ENCODE data around the gene LRRC1. TPM values are rescaled to one million over a fixed set of nuclear protein-coding genes. Genes with fewer than 3 reads are reported as not detected.

LRRC1 gene
- total RNA-seq, 1 donor from 2014 or later, result 14.3 TPM

DNA sequence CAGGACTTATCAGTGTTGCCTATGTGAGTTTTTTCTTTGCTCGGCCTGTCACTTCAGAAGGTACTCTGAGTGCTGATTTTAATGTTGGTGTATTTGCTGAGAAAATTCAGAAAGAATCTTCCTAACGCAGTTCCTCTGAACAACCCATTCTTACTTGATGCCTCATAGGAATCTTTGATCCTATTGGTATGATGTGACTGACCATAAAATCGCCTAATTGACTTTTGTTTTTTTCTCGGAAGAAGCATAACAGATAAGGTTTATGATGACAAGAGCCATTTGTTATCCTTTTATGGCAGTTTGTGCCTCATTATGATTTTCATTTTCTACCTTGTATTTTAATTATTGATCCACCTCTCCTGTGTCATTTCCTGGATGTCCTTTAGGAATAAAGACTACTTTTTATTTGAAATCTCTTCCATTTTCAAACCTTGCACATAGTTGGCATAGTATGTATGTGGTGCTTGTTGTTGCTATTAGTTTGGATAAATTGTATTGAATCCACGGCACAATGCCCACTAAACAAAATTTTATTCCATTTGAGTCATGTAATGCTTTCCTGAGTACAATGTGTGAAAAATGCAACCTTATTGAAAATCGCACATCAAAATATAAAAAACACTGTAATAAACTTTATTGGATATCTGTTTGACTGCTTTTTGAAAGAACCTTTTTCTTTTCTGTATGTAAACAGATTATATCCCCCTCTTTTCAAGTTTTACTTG lies 37.3 kb downstream of the LRRC1 start:
- no peak overlapping the region for H3K4me2 ChIP-seq (ENCODE audit: low read length)
- H3K4me3 Mint-ChIP-seq (ENCODE audit: unreplicated experiment), result no peak overlapping the region
- H3K4me3 ChIP-seq (ENCODE audit: insufficient read depth, low read depth, low read length), result no peak overlapping the region
- no peak overlapping the region for H2AFZ ChIP-seq (ENCODE audit: low read depth, low read length)
- no peaks in the 10 kb centered on the region for H3K79me2 ChIP-seq (ENCODE audit: insufficient read depth, low read length)
- no peaks in the 10 kb centered on the region for H3K9me3 Mint-ChIP-seq (ENCODE audit: unreplicated experiment)
- H3K27ac ChIP-seq (ENCODE audit: low read depth, low read length), result no peak overlapping the region
- no peaks in the 10 kb centered on the region for H3K27me3 Mint-ChIP-seq (ENCODE audit: low read depth, unreplicated experiment)
- H3K27ac Mint-ChIP-seq (ENCODE audit: unreplicated experiment), result no peak overlapping the region
- TF ChIP-seq, protein P1, sequence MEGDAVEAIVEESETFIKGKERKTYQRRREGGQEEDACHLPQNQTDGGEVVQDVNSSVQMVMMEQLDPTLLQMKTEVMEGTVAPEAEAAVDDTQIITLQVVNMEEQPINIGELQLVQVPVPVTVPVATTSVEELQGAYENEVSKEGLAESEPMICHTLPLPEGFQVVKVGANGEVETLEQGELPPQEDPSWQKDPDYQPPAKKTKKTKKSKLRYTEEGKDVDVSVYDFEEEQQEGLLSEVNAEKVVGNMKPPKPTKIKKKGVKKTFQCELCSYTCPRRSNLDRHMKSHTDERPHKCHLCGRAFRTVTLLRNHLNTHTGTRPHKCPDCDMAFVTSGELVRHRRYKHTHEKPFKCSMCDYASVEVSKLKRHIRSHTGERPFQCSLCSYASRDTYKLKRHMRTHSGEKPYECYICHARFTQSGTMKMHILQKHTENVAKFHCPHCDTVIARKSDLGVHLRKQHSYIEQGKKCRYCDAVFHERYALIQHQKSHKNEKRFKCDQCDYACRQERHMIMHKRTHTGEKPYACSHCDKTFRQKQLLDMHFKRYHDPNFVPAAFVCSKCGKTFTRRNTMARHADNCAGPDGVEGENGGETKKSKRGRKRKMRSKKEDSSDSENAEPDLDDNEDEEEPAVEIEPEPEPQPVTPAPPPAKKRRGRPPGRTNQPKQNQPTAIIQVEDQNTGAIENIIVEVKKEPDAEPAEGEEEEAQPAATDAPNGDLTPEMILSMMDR (IDR thresholded peaks at IDR 0.05; ENCODE audit: insufficient read depth, low read depth, low read length), result no peak
- no peak for TF ChIP-seq EZH2 (IDR thresholded peaks at IDR 0.05; ENCODE audit: insufficient read depth, low read length)
- FAIRE-seq (peak; percentile 34), DNase-seq (ENCODE audit: low read depth) (peak; percentile 29)
- no peak overlapping the region for H3K9ac ChIP-seq (ENCODE audit: low read length)
- H3K27me3 ChIP-seq (ENCODE audit: insufficient read depth, low read length), result no peaks in the 10 kb centered on the region
- peaks cover 16% of the 10 kb centered on the region for H4K20me1 ChIP-seq (ENCODE audit: insufficient read depth, low read length)
- H3K4me1 ChIP-seq (ENCODE audit: insufficient read depth, low read length), result no peaks in the 10 kb centered on the region
- H3K36me3 ChIP-seq (ENCODE audit: insufficient read depth, low read length), result no peaks in the 10 kb centered on the region
- no peaks in the 10 kb centered on the region for H3K9me3 ChIP-seq (ENCODE audit: insufficient read depth, low read depth, low read length)
- peaks cover 42% of the 10 kb centered on the region for H3K4me1 Mint-ChIP-seq (ENCODE audit: low read depth, unreplicated experiment)
- no peaks in the 10 kb centered on the region for H3K36me3 Mint-ChIP-seq (ENCODE audit: low read depth, unreplicated experiment)

DNA sequence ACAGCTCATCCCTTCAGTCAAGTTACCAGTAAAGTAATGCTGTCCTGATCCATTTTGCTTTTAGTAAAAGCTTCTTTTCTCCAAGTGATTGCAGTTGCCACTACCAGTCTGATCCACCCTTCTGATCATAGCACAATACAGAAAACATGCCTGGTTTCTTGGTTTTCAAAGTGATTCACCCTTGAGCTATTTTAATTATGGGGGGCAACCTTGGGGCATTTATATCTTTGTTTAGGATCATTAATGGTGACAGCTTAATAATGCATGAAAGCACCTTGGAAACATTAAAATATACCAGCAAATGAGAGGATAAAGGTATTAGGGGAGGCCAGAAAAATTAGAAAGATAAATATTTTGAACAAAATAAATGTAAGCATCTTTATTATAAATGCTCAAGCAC lies 38.4 kb downstream of the LRRC1 start:
- Mint-ChIP-seq H3K27me3 (ENCODE audit: low read depth, unreplicated experiment) (no peaks in the 10 kb centered on the region), H3K27ac (ENCODE audit: unreplicated experiment) (peak overlapping the region; percentile 70), H3K4me1 (ENCODE audit: low read depth, unreplicated experiment) (peaks cover 40% of the 10 kb centered on the region), H3K9me3 (ENCODE audit: unreplicated experiment) (no peaks in the 10 kb centered on the region), H3K4me3 (ENCODE audit: unreplicated experiment) (no peak overlapping the region), H3K36me3 (ENCODE audit: low read depth, unreplicated experiment) (no peaks in the 10 kb centered on the region)
- Histone ChIP-seq H3K79me2 (ENCODE audit: insufficient read depth, low read length) (no peaks in the 10 kb centered on the region), H3K4me3 (ENCODE audit: insufficient read depth, low read depth, low read length) (no peak overlapping the region), H4K20me1 (ENCODE audit: insufficient read depth, low read length) (peaks cover 16% of the 10 kb centered on the region), H3K4me2 (ENCODE audit: low read length) (no peak overlapping the region), H3K27me3 (ENCODE audit: insufficient read depth, low read length) (no peaks in the 10 kb centered on the region), H3K27ac (ENCODE audit: low read depth, low read length) (no peak overlapping the region), H3K9ac (ENCODE audit: low read length) (no peak overlapping the region), H2AFZ (ENCODE audit: low read depth, low read length) (no peak overlapping the region), H3K9me3 (ENCODE audit: insufficient read depth, low read depth, low read length) (no peaks in the 10 kb centered on the region), H3K4me1 (ENCODE audit: insufficient read depth, low read length) (no peaks in the 10 kb centered on the region), H3K36me3 (ENCODE audit: insufficient read depth, low read length) (no peaks in the 10 kb centered on the region)
- TF ChIP-seq, protein P1 (IDR thresholded peaks at IDR 0.05; ENCODE audit: insufficient read depth, low read depth, low read length), result no peak
- FAIRE-seq (no peak), DNase-seq (ENCODE audit: low read depth) (no peak)

DNA sequence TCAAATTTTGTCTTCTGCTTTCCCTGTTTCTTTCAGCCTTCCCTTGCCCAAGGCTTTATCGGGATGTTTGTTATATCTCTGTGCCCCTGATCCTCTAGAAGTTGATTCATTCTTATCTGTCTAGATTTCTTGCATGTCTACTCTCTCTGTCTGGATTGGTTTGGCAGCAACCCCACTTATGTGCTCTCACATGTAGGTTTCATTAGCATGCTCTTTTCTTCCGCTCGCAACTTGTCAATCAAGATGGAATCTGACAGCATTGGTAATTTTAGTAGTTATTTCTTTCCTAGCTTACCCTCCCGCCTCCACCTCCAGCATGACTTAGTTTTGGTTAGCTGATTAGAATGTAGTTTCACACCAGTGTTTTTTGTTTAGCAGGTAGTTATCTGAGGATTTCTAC lies 39.3 kb downstream of the LRRC1 start:
- Mint-ChIP-seq H3K4me3 (ENCODE audit: unreplicated experiment) (no peak overlapping the region), H3K27me3 (ENCODE audit: low read depth, unreplicated experiment) (no peaks in the 10 kb centered on the region), H3K36me3 (ENCODE audit: low read depth, unreplicated experiment) (no peaks in the 10 kb centered on the region), H3K9me3 (ENCODE audit: unreplicated experiment) (no peaks in the 10 kb centered on the region), H3K4me1 (ENCODE audit: low read depth, unreplicated experiment) (peaks cover 42% of the 10 kb centered on the region), H3K27ac (ENCODE audit: unreplicated experiment) (no peak overlapping the region)
- TF ChIP-seq, protein P1 (IDR thresholded peaks at IDR 0.05; ENCODE audit: insufficient read depth, low read depth, low read length), result no peak
- no peak for TF ChIP-seq EZH2 (IDR thresholded peaks at IDR 0.05; ENCODE audit: insufficient read depth, low read length)
- FAIRE-seq, result no peak
- H3K4me3 ChIP-seq (ENCODE audit: insufficient read depth, low read depth, low read length), result no peak overlapping the region
- H4K20me1 ChIP-seq (ENCODE audit: insufficient read depth, low read length), result peaks cover 13% of the 10 kb centered on the region
- no peaks in the 10 kb centered on the region for H3K27me3 ChIP-seq (ENCODE audit: insufficient read depth, low read length)
- no peak overlapping the region for H3K9ac ChIP-seq (ENCODE audit: low read length)
- no peaks in the 10 kb centered on the region for H3K36me3 ChIP-seq (ENCODE audit: insufficient read depth, low read length)
- no peak overlapping the region for H3K27ac ChIP-seq (ENCODE audit: low read depth, low read length)
- no peaks in the 10 kb centered on the region for H3K79me2 ChIP-seq (ENCODE audit: insufficient read depth, low read length)
- H3K9me3 ChIP-seq (ENCODE audit: insufficient read depth, low read depth, low read length), result no peaks in the 10 kb centered on the region
- no peak overlapping the region for H2AFZ ChIP-seq (ENCODE audit: low read depth, low read length)
- H3K4me1 ChIP-seq (ENCODE audit: insufficient read depth, low read length), result no peaks in the 10 kb centered on the region
- H3K4me2 ChIP-seq (ENCODE audit: low read length), result no peak overlapping the region
- no peak for DNase-seq (ENCODE audit: low read depth)

Data from astrocyte (in vitro differentiated cells and primary cell).